A673 (cell line): ENCODE results near the gene SMIM44.

Experiments used
- CTCF ChIP-seq: fragments of 300-800, 200-600 bp; sonication (generic); conservative IDR thresholded peaks from 2 replicates; pipeline ENCODE4 v1.5.1; 2017; ENCODE audit warnings: low read depth, mild to moderate bottlenecking, antibody characterized with exemption, low read length, moderate library complexity, mixed read lengths
- EZH2 ChIP-seq: fragments of 200-600 bp; sonication (generic); IDR thresholded peaks from 2 replicates; pipeline ENCODE4 v1.6.1; 2017; ENCODE audit warnings: borderline replicate concordance, low read depth, mild to moderate bottlenecking, mixed read lengths, antibody characterized with exemption, low read length; ENCODE audit not compliant: poor library complexity, severe bottlenecking

- TF ChIP-seq CTCF (no peak), EZH2 (no peak)
Measured at GRCh38 chr19:3503036-3503572, 19.9 kb upstream of the SMIM44 start.
